ENCODE measurements around the gene IL25.

DNA sequence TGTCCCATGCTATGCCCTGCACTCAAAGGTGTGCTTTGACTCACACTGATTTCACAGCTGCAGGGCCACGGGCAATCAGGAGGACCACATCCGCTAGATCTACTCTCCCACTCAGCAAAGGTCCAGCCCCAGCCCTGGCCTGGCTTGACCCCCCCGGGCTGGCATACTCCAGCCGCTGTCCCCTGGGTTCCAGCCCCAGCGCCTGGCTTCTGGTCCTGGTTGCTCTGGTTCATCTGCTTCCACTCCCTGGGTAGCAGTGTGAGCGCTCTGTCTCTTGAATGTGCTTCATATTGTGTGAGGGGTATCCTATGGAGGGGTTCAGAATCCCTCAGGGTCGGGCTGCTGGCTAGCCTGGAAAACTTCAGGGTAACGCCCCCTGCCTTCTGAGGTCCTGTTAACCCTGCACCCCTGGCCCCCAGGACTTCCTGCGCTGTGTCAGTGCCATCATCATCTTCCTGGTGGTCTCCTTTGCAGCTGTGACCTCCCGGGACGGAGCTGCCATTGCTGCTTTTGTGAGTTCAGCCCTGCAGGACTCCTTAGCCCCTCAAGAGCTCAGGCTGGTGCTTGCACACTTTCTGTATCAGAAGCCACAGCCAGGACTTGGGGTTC, 6.1 kb downstream of the IL25 start:
- TF ChIP-seq, protein P1, sequence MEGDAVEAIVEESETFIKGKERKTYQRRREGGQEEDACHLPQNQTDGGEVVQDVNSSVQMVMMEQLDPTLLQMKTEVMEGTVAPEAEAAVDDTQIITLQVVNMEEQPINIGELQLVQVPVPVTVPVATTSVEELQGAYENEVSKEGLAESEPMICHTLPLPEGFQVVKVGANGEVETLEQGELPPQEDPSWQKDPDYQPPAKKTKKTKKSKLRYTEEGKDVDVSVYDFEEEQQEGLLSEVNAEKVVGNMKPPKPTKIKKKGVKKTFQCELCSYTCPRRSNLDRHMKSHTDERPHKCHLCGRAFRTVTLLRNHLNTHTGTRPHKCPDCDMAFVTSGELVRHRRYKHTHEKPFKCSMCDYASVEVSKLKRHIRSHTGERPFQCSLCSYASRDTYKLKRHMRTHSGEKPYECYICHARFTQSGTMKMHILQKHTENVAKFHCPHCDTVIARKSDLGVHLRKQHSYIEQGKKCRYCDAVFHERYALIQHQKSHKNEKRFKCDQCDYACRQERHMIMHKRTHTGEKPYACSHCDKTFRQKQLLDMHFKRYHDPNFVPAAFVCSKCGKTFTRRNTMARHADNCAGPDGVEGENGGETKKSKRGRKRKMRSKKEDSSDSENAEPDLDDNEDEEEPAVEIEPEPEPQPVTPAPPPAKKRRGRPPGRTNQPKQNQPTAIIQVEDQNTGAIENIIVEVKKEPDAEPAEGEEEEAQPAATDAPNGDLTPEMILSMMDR (IDR thresholded peaks at IDR 0.05; ENCODE audit: borderline replicate concordance, extremely low read depth, low read length, poor library complexity, severe bottlenecking) = no peak
- no peak for TF ChIP-seq EZH2 (IDR thresholded peaks at IDR 0.05; ENCODE audit: borderline replicate concordance, low read depth, low read length, severe bottlenecking)
